ENCODE measurements around the gene DCAF16. TPM values are rescaled to one million over a fixed set of nuclear protein-coding genes. Genes with fewer than 3 reads are reported as not detected.

The DCAF16 gene
- total RNA-seq, 1 experiment from 2014 or later, result 46.2 TPM

- no peak overlapping the region for H3K27ac Mint-ChIP-seq
- TF ChIP-seq CTCF (conservative IDR thresholded peaks at IDR 0.05), result no peak
- WGBS (ENCODE audit: extremely low coverage, insufficient read length, low lambda C conversion rate), result no CpG with 5 or more reads among the region's 2 CpGs
These were observed 35.7 kb upstream of the DCAF16 start for GRCh38 chr4:17846266-17846665.

More at GRCh38 chr4:17846266-17846665, 35.7 kb upstream of the DCAF16 start:
- Histone ChIP-seq H2BK5ac (ENCODE audit: insufficient read length, low read length) (no peak overlapping the region), H2BK12ac (ENCODE audit: insufficient read length, low read depth, low read length) (no peak overlapping the region), H3K23ac (ENCODE audit: insufficient read length, low read depth, low read length) (no peak overlapping the region), H3K23me2 (ENCODE audit: insufficient read length, low read depth, low read length, poor library complexity, severe bottlenecking) (no peaks in the 10 kb centered on the region), H4K8ac (replicated peaks; ENCODE audit: insufficient read length, low read depth, low read length) (no peak overlapping the region), H2BK120ac (ENCODE audit: low read depth, low read length, poor library complexity, severe bottlenecking) (no peak overlapping the region), H3K79me2 (ENCODE audit: insufficient read depth, low read length) (no peaks in the 10 kb centered on the region), H3K27me3 (ENCODE audit: insufficient read depth, low read length) (no peaks in the 10 kb centered on the region), H3K56ac (ENCODE audit: insufficient read length, low read depth, low read length) (no peak overlapping the region), H4K5ac (ENCODE audit: insufficient read length, low read depth, low read length) (no peak overlapping the region), H3K9me3 (ENCODE audit: control insufficient read depth, low read depth, low read length) (no peaks in the 10 kb centered on the region), H3K14ac (ENCODE audit: insufficient read depth, low read length) (no peak overlapping the region), H4K91ac (ENCODE audit: insufficient read length, low read depth, low read length) (no peak overlapping the region), H3K18ac (ENCODE audit: insufficient read length, low read depth, low read length) (no peak overlapping the region), H3K4me1 (ENCODE audit: insufficient read depth, low read length) (no peaks in the 10 kb centered on the region), H3K79me1 (ENCODE audit: insufficient read depth, low read depth, low read length, poor library complexity, severe bottlenecking) (no peaks in the 10 kb centered on the region), H3K9ac (ENCODE audit: extremely low read depth, insufficient read length, low read length) (no peak overlapping the region), H2BK20ac (ENCODE audit: low read depth, low read length, poor library complexity, severe bottlenecking) (no peak overlapping the region), H2BK15ac (ENCODE audit: low read depth, low read length) (no peak overlapping the region), H4K20me1 (ENCODE audit: control insufficient read depth, insufficient read depth, insufficient read length) (no peaks in the 10 kb centered on the region), H2AK5ac (ENCODE audit: insufficient read length, low read length) (no peak overlapping the region), H3T11ph (ENCODE audit: low read length) (no peak overlapping the region), H2AFZ (ENCODE audit: low read length) (no peak overlapping the region), H3K4me2 (ENCODE audit: insufficient read depth, insufficient read length, low read length) (no peak overlapping the region), H3K4ac (ENCODE audit: low read depth, low read length) (no peak overlapping the region), H3K27ac (ENCODE audit: insufficient read length, low read depth, low read length) (no peak overlapping the region)
- peaks cover 19 to 20% of the 10 kb centered on the region in 2 experiments for H3K9me3 Mint-ChIP-seq
- no peaks in the 10 kb centered on the region for H3K4me1 Mint-ChIP-seq
- no peak for DNase-seq
- no peak overlapping the region for H3K4me3 Mint-ChIP-seq
- H3K27me3 Mint-ChIP-seq (ENCODE audit: low read depth), result no peaks in the 10 kb centered on the region; the same call in 1 of the 2 replicates
- H3K36me3 Mint-ChIP-seq (ENCODE audit: insufficient read depth in 1 of 3, low read depth in 3 of 3), result peaks cover 53 to 73% (median 70%) of the 10 kb centered on the region in 3 experiments

All from H9 (cell line).